Neural cell (in vitro differentiated cells): ENCODE data around the gene ANK2. TPM values are rescaled to one million over a fixed set of nuclear protein-coding genes. Genes with fewer than 3 reads are reported as not detected.

Experiments used
- H2AFZ ChIP-seq: fragments of 200-600, 300-800 bp; sonication (generic), shearing (Covaris generic); 2 replicates; pipeline ENCODE4 v1.6.0; 2014; ENCODE audit warnings: low read depth, mild to moderate bottlenecking, antibody characterized with exemption, low read length, moderate library complexity
- H3F3A ChIP-seq: fragments of 200-600 bp; shearing (Covaris generic); 2 replicates; pipeline ENCODE4 v1.6.1; 2016; ENCODE audit warnings: mild to moderate bottlenecking, moderate library complexity, mixed read lengths, antibody characterized with exemption, low read length; ENCODE audit not compliant: insufficient read depth, poor library complexity, severe bottlenecking
- H3K27ac ChIP-seq: fragments of 200-600, 300-800 bp; sonication (generic), shearing (Covaris generic); 2 replicates; pipeline ENCODE4 v1.5.1; 2014; ENCODE audit warnings: mild to moderate bottlenecking, low read length, moderate library complexity
- H3K27me3 ChIP-seq: fragments of 300-800, 200-600 bp; sonication (generic), shearing (Covaris generic); 2 replicates; pipeline ENCODE4 v1.6.0; 2014; ENCODE audit warnings: mild to moderate bottlenecking, low read depth, low read length, moderate library complexity; ENCODE audit not compliant: insufficient read depth
- H3K36me3 ChIP-seq: fragments of 300-800, 200-600 bp; sonication (generic), shearing (Covaris generic); 2 replicates; pipeline ENCODE4 v1.5.1; 2014; ENCODE audit warnings: mild to moderate bottlenecking, antibody characterized with exemption, low read length, moderate library complexity; ENCODE audit not compliant: insufficient read depth
- H3K4me2 ChIP-seq: fragments of 300-800, 200-600 bp; sonication (generic), shearing (Covaris generic); 2 replicates; pipeline ENCODE4 v1.6.0; 2014; ENCODE audit warnings: mild to moderate bottlenecking, low read length
- H3K4me3 ChIP-seq: fragments of 300-800, 200-600 bp; sonication (generic), shearing (Covaris generic); 2 replicates; pipeline ENCODE4 v1.5.1; 2014; ENCODE audit warnings: mild to moderate bottlenecking, low read length, moderate library complexity
- H3K79me2 ChIP-seq: fragments of 200-600 bp; shearing (Covaris generic); replicated peaks from 2 replicates; pipeline ENCODE4 v1.6.0; 2014; ENCODE audit warnings: mild to moderate bottlenecking, low read length, moderate library complexity; ENCODE audit not compliant: insufficient read depth
- H3K9ac ChIP-seq: fragments of 300-800, 200-600 bp; sonication (generic), shearing (Covaris generic); 2 replicates; pipeline ENCODE4 v1.6.1; 2016; ENCODE audit warnings: mild to moderate bottlenecking, low read length, mixed read lengths
- H3K9me2 ChIP-seq: fragments of 200-600 bp; shearing (Covaris generic); 2 replicates; pipeline ENCODE4 v1.6.1; 2016; ENCODE audit warnings: mild to moderate bottlenecking, low read length, mixed read lengths; ENCODE audit not compliant: insufficient read depth
- H3K9me3 ChIP-seq: fragments of 200-600, 300-800 bp; sonication (generic), shearing (Covaris generic); 2 replicates; pipeline ENCODE4 v1.6.1; 2016; ENCODE audit warnings: mild to moderate bottlenecking, mixed run types, low read length, moderate library complexity, mixed read lengths
- H4K20me1 ChIP-seq: fragments of 200-600 bp; shearing (Covaris generic); 2 replicates; pipeline ENCODE4 v1.6.1; 2016; ENCODE audit warnings: mild to moderate bottlenecking, mixed run types; ENCODE audit not compliant: insufficient read depth
- EP300 ChIP-seq: fragments of 450-650 bp; conservative IDR thresholded peaks from 2 replicates; pipeline ENCODE4 v1.6.1; 2014; ENCODE audit warnings: antibody characterized with exemption, mild to moderate bottlenecking, moderate library complexity; ENCODE audit not compliant: poor library complexity, severe bottlenecking
- EZH2 ChIP-seq: fragments of 200-600, 300-800 bp; shearing (Covaris generic), sonication (generic); IDR thresholded peaks from 2 replicates; pipeline ENCODE4 v1.6.1; 2014; ENCODE audit warnings: antibody characterized with exemption, low read length, borderline replicate concordance, mild to moderate bottlenecking; ENCODE audit not compliant: insufficient read depth, poor library complexity, severe bottlenecking
- MXI1 ChIP-seq: fragments of 450-650 bp; conservative IDR thresholded peaks from 2 replicates; pipeline ENCODE4 v1.6.1; 2014; ENCODE audit warnings: antibody characterized with exemption, mild to moderate bottlenecking; ENCODE audit not compliant: poor library complexity, severe bottlenecking
- POLR2AphosphoS5 ChIP-seq: IDR thresholded peaks from 2 replicates; pipeline ENCODE4 v1.6.1; 2012
- RAD21 ChIP-seq: fragments of 450-650 bp; conservative IDR thresholded peaks from 2 replicates; pipeline ENCODE4 v1.6.1; 2014; ENCODE audit warnings: antibody characterized with exemption, mild to moderate bottlenecking, moderate library complexity
- SMC3 ChIP-seq: fragments of 450-650 bp; conservative IDR thresholded peaks from 2 replicates; pipeline ENCODE4 v1.6.1; 2014; ENCODE audit warnings: antibody characterized with exemption, mild to moderate bottlenecking, moderate library complexity; ENCODE audit not compliant: poor library complexity
- TAF1 ChIP-seq: IDR thresholded peaks from 2 replicates; pipeline ENCODE4 v1.6.1; 2012; ENCODE audit warnings: low read depth
- polyA plus RNA-seq: library from polyadenylated mRNA; depleted of rRNA; stranded (reverse); fragments of >200 nt; gene quantifications from 2 replicates; pipeline ENCODE4 v1.2.3, GENCODE V29; 2014
- TF ChIP-seq, protein P1 (sequence below): fragments of 450-650 bp; IDR thresholded peaks from 2 replicates; pipeline ENCODE4 v1.5.1; 2014; ENCODE audit warnings: antibody characterized with exemption, mild to moderate bottlenecking, moderate library complexity; ENCODE audit not compliant: poor library complexity, severe bottlenecking
- TF ChIP-seq, protein P2 (sequence below): IDR thresholded peaks from 2 replicates; pipeline ENCODE4 v1.6.1; 2012; ENCODE audit warnings: borderline replicate concordance

ANK2 gene
- polyA plus RNA-seq, 1 donor from 2014 or later = 52.0 TPM

DNA sequence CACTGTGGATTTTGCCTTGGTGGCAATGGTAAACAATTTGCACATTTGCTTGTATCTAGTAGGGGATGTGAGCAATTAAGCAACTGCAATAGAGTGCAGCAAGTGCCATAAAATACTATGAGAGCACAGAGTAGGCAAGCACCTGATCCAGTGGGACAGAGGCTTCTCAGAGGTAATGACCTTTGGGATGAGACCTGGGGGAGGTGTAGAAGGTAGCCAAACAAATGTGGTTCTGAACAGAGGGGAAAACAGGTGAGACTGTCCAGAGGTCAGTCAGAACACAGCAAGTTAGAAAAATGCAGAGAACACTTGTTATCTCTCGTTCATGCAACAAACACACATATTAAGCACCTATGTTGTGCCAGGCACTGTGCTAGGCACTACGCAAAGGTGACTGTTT lies 21.4 kb upstream of the ANK2 start:
- no peak overlapping the region for H3K27ac ChIP-seq
- no peak for TF ChIP-seq MXI1
- TF ChIP-seq EP300 = no peak
- TF ChIP-seq TAF1 = no peak
- no peak for TF ChIP-seq RAD21
- no peak for TF ChIP-seq EZH2
- TF ChIP-seq, protein P1, sequence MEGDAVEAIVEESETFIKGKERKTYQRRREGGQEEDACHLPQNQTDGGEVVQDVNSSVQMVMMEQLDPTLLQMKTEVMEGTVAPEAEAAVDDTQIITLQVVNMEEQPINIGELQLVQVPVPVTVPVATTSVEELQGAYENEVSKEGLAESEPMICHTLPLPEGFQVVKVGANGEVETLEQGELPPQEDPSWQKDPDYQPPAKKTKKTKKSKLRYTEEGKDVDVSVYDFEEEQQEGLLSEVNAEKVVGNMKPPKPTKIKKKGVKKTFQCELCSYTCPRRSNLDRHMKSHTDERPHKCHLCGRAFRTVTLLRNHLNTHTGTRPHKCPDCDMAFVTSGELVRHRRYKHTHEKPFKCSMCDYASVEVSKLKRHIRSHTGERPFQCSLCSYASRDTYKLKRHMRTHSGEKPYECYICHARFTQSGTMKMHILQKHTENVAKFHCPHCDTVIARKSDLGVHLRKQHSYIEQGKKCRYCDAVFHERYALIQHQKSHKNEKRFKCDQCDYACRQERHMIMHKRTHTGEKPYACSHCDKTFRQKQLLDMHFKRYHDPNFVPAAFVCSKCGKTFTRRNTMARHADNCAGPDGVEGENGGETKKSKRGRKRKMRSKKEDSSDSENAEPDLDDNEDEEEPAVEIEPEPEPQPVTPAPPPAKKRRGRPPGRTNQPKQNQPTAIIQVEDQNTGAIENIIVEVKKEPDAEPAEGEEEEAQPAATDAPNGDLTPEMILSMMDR = no peak
- no peak for TF ChIP-seq POLR2AphosphoS5
- H3K79me2 ChIP-seq = no peaks in the 10 kb centered on the region

DNA sequence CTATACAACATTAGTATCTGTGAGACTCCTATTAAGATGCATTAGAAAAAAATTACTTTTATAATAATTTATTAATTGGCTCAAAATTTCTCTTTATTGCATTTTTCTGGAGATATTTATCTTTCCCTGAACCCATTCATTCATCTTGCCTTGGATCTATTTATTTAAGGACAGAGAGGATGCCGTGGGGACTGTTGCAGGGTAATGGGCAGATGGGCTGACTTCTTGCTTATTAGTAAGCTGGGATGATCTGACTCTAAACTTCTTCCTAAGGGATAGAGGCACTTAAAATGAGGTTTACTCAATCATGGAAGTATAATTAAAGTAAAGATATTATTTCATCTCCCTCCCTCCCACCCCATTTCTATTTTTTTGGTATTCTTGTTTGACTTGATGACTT lies 18.2 kb upstream of the ANK2 start:
- H3K27me3 ChIP-seq = no peaks in the 10 kb centered on the region
- H3K9me2 ChIP-seq = no peaks in the 10 kb centered on the region
- H3K79me2 ChIP-seq = no peaks in the 10 kb centered on the region
- H3K36me3 ChIP-seq = no peaks in the 10 kb centered on the region
- no peak overlapping the region for H3K27ac ChIP-seq
- H3K9ac ChIP-seq = no peak overlapping the region
- H2AFZ ChIP-seq = no peak overlapping the region
- H3F3A ChIP-seq = no peaks in the 10 kb centered on the region
- H3K4me2 ChIP-seq = no peak overlapping the region
- TF ChIP-seq TAF1 (no peak), MXI1 (no peak), POLR2AphosphoS5 (no peak), EZH2 (no peak), EP300 (no peak), SMC3 (no peak), RAD21 (no peak)
- TF ChIP-seq, protein P1 = no peak
- TF ChIP-seq, protein P2, sequence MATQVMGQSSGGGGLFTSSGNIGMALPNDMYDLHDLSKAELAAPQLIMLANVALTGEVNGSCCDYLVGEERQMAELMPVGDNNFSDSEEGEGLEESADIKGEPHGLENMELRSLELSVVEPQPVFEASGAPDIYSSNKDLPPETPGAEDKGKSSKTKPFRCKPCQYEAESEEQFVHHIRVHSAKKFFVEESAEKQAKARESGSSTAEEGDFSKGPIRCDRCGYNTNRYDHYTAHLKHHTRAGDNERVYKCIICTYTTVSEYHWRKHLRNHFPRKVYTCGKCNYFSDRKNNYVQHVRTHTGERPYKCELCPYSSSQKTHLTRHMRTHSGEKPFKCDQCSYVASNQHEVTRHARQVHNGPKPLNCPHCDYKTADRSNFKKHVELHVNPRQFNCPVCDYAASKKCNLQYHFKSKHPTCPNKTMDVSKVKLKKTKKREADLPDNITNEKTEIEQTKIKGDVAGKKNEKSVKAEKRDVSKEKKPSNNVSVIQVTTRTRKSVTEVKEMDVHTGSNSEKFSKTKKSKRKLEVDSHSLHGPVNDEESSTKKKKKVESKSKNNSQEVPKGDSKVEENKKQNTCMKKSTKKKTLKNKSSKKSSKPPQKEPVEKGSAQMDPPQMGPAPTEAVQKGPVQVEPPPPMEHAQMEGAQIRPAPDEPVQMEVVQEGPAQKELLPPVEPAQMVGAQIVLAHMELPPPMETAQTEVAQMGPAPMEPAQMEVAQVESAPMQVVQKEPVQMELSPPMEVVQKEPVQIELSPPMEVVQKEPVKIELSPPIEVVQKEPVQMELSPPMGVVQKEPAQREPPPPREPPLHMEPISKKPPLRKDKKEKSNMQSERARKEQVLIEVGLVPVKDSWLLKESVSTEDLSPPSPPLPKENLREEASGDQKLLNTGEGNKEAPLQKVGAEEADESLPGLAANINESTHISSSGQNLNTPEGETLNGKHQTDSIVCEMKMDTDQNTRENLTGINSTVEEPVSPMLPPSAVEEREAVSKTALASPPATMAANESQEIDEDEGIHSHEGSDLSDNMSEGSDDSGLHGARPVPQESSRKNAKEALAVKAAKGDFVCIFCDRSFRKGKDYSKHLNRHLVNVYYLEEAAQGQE = no peak
- H4K20me1 ChIP-seq = no peaks in the 10 kb centered on the region
- H3K4me3 ChIP-seq = no peak overlapping the region
- H3K9me3 ChIP-seq = no peaks in the 10 kb centered on the region

More for the DNA sequence above, 21.4 kb upstream of the ANK2 start:
- Histone ChIP-seq H4K20me1 (no peaks in the 10 kb centered on the region), H3K36me3 (no peaks in the 10 kb centered on the region), H3K4me2 (no peak overlapping the region), H3K9me3 (no peaks in the 10 kb centered on the region), H3K9ac (no peak overlapping the region), H3K4me3 (no peak overlapping the region), H2AFZ (no peak overlapping the region), H3F3A (no peaks in the 10 kb centered on the region), H3K27me3 (no peaks in the 10 kb centered on the region), H3K9me2 (no peaks in the 10 kb centered on the region)
